IPS DF 19.7 (cell line): ENCODE measurements around the gene LNP1.
"Not testable (repeated sequence)": the region's sequence is repeated elsewhere in the genome, so short reads cannot be mapped to it uniquely, and the experiment has no call there.

ENCODE experiments used
- DNase-seq: peaks from one replicate; pipeline ENCODE4 v3.0.0-alpha.2; 2013; ENCODE audit warnings: low read depth, low spot score

Gene LNP1

DNA sequence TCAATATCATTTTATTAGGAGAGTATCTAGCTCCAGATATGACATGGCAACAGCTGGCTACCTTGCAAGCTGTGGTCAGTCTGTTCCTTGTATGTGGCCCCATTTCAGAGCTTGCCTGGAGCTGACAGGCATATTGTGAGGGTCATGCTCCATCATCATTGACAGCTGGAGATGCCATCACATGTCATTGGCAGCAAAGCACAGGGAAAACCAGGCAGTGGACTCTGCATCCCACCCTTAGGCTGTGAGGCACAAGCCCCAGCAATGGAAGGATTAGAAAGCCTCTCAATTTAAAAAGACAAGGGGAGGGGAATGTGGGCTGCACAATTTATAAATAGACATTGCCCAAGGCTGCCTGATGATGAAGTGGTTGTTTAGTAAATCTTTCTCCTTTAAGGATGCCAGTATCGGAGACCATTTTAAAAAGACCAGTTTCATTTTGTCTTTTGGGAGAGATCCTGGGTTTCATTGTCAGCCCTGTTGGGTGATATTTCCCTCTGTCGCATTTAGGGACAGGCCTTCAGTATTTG lies 27.9 kb downstream of the LNP1 start:
- DNase-seq = no peak

- DNase-seq = no peak
Observed at GRCh38 chr3:100436951-100437350, 35.6 kb downstream of the LNP1 start.

DNA sequence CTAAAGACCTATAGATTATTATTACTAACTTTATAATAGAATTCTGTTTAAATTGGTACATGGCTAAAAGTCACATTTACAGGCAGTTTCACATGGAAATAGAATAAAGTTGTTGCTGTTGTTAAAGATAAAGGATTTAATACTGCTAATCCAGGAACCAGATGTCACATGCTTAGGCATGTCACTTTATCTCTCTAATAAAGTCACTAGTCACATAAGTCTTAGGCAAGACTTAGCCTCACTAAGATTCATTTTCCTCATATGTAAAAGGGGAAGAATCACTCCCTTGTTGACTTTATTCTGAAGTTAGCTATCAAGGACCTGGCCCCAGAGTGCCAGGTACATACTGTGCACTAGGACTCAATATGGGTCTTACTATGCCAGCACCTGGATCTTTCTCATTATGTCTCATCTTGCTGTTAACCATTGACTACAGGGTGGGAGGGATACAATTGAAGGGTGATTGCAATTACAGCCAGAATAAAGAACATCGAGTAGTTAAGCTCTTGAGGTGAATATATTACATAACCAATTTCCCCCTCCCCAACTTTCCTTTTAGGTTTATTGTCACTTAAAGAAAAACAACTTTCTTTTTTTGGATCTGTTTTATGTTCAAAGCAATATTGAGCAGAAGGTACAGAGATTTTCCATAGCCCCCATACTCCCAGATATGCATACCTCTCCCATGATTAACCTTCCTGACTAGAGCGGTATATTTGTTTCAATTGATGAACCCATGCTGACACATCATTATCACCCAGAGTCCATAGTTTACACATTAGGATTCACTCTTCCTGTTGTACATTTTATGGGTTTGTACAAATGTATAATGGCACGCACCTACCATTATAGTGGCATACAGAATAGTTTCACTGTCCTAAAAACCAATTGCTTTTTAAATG lies 36.6 kb downstream of the LNP1 start:
- no peak for DNase-seq

DNA sequence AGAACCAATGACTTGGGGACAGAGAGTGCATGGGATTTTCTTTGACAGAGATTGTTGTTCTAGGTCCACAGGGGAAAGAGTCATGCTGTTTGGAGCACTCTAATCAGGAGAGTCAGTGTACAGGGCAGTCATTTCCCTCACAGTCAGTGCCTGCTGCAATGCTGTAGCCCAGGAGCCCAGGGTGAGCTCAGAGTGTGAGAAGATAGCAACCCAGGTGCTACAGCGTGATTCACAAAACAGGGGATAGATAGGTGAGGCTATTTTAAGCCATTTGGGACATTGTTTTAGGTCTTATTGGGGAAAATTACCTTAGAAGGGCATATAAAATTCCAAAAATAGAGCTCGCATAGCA lies 37.3 kb downstream of the LNP1 start:
- DNase-seq = no peak

GRCh38 chr3:100440895-100441294 lies 39.6 kb downstream of the LNP1 start:
- no peak for DNase-seq

GRCh38 chr3:100443690-100444089 lies 42.4 kb downstream of the LNP1 start:
- DNase-seq = no peak

- not testable (repeated sequence) for DNase-seq
Observed at GRCh38 chr3:100447067-100447466, 45.7 kb downstream of the LNP1 start.

DNA sequence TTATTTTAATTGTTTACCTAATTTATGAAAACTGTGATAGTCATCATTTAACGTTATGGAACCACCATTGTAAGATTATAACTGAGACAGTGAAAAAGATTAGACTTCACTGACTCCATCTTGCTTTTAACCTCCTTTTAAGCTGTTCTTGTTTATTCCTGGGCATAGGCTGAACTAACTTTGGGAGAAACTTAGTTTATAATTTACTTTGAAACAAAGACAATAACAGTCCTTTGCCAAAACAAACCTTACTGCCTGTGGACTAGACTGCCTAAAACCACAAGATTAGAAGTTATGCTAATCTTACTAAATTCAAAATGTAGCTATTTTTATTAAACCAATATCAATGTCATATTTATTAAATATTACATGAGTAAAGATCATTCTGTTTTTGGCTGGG lies 46.7 kb downstream of the LNP1 start:
- DNase-seq = no peak

DNA sequence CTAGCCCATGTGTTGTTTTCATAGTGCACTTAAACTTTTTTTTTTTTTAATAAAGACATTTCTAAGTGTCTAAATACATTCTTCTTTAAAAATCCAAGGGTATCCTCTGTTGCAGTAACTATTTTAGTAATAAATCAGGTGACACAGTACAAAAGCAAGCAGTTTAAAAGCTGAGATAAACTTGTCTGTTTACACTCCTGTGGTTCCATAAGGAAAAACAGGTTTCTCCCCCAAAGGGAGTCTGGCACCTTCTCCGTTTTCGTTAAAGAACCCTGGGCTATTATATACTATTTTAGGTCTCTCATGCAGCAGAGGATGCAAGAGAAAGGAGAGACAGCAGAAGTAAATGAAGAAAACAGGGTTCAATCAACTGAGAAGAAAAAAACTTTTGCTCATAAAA lies 47.9 kb downstream of the LNP1 start:
- DNase-seq = no peak

GRCh38 chr3:100454677-100455076 lies 53.3 kb downstream of the LNP1 start:
- DNase-seq = no peak

GRCh38 chr3:100455841-100456550 lies 54.7 kb downstream of the LNP1 start:
- no peak for DNase-seq

- DNase-seq = no peak
Observed at GRCh38 chr3:100456745-100457144, 55.4 kb downstream of the LNP1 start.

- DNase-seq = no peak
Observed at GRCh38 chr3:100457811-100458210, 56.5 kb downstream of the LNP1 start.

GRCh38 chr3:100458814-100459213 lies 57.5 kb downstream of the LNP1 start:
- no peak for DNase-seq

DNA sequence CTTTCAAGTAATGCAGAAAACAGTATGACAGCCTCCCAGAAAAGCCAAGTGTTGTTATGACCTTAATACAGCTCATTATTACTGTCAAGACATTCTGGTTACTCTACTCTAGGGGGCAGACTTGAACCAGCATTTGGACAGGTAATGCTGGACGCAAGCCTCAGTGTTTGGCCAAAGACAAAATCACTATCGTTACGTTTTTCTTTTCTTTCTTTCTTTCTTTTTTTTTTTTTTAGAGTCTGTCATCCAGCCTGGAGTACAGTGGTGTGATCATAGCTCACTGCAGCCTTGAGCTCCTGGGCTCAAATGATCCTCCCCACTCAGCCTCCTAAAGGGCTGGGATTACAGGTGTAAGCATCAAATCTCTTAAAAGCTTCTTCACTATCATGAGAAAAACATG lies 61.7 kb downstream of the LNP1 start:
- peak; percentile 3 for DNase-seq

GRCh38 chr3:100463646-100464155 lies 62.4 kb downstream of the LNP1 start:
- no peak for DNase-seq

DNA sequence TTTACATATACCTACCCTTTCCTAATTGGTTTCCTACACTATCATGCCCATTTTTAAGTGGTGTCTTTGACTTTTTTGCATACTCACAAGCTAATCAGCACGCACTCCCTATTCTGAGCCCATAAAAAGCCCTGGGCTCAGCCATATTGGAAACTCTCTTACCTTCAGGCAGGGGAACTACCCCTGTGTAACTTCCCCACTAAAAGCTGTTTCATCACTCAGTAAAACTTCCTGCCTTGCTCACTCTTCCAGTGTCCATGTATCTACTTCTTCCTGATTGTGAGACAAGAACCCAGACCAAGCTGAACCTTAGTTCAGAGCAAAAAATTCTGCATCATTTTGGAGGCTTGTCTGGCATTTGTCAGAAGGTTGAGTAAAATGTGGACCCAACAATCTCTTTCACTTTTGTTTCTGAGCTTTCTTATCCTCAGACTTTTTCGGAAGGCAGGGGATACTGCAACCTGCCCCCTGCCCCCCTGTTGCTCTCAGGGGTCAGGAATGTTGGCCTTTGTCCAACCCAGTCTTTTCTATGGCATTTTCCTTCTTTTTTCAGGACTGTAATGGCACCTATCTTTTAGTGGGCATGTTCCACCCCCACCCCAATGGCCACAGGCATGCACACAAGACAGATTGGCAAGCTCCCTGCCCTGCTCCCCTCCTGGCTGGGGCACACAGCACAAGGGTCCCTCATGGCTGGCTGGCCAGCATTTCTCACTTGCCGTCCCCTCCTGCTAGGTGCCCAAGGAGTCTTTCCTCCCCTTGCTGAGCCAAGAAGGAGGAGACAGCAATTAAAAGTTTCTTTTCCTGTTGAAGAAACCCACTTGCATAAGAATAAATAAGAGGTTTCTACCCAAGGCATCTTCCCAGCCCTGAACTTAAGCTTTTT lies 64.8 kb downstream of the LNP1 start:
- DNase-seq = no peak

DNA sequence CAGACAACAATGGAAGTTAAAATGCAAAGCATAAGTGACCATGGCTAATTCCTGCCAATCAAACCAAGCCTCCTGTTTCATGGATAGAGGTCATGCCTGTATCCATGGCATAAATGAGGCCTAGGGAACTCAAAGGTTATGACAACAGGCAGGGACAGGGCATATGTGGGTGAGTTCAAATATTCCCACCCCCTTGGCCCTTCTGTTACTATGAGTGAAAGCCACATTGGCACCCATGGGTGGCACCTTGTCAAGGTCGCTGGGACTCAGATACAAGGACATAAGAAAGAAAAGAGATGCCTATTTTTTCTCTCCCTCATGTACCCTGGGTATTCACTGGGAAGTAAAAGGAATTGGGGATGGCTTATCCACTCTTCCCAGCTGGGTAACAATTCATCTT lies 65.8 kb downstream of the LNP1 start:
- no peak for DNase-seq

DNA sequence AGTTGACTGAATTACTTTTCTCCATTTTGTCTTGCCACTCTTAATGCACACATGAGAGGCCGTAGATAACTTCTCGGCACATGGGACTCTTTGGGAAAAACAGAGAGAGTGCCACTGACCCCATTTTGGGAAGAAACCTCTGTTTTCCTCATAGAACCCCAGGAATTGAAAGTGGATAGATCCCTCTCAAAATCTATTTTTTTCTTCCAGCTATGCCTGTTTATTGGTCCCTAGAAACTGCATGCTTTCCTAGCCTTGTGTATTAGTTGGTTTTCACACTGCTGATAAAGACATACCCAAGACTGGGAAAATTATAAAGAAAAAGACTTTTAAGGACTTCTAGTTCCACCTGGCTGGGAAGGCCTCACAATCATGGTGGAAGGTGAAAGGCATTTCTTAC lies 67.3 kb downstream of the LNP1 start:
- no peak for DNase-seq

DNA sequence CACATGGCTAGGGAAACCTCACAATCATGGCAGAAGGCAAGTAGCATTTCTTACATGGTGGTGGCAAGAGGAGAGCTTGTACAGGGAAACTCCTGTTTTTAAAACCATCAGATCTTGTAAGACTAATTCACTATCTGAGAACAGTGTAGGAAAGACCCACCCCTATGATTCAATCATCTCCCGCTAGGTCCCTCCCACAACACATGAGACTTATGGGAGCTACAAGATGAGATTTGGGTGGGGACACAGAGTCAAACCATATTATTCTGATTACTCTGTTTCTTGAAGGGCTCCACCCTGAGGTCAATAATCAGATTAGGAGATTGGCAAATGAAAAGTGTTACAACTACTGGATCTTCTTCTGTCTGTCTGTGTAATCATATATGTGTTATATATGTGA lies 69.6 kb downstream of the LNP1 start:
- no peak for DNase-seq

- no peak for DNase-seq
Observed at GRCh38 chr3:100471444-100471843, 70.1 kb downstream of the LNP1 start.
